ENCODE results near the gene ACTR1B.
"Not testable (repeated sequence)": the region's sequence is repeated elsewhere in the genome, so short reads cannot be mapped to it uniquely, and the experiment has no call there.

The ACTR1B gene

DNA sequence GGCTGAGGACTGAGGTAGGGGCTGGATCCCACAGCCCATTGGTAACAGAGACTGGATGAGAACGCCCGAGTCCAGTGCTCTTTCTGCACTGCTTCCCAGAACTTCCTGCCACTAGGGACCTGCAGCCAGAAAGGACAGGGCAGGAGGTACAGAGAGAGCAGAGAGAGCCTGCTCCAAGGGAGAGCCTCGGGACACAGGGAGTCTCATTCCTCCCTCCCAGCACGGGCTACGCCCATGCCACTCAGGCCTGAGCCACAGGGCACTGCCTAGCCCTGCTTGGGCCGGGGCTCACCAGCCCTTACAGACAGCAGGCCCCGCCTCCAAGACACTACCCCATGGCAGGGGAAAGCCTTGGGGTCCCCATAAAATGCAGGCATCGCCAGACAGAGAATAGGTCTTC, 48.1 kb downstream of the ACTR1B start:
- DNase-seq (ENCODE audit: low spot score) = not testable (repeated sequence)

DNA sequence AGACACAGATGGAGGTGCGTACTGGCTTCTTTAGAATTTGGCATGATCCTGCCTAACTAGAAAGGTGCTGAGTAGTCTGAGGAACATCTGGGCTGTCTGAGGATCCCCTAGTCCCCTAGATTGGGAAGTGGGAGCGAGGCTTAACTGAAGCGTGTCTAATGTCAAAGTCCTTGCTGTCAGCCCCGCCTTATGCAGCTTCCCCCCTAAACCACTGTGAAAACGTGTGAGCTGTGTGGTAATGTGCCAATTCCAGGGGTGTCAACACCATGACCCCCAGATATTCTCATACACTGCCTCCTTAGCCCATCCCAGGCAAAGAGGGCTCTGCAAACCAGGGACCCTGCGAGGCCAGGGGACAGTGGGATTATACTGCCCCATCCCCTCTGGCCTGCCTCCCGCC, 51.9 kb downstream of the ACTR1B start:
- not testable (repeated sequence) for DNase-seq (ENCODE audit: low spot score)

DNA sequence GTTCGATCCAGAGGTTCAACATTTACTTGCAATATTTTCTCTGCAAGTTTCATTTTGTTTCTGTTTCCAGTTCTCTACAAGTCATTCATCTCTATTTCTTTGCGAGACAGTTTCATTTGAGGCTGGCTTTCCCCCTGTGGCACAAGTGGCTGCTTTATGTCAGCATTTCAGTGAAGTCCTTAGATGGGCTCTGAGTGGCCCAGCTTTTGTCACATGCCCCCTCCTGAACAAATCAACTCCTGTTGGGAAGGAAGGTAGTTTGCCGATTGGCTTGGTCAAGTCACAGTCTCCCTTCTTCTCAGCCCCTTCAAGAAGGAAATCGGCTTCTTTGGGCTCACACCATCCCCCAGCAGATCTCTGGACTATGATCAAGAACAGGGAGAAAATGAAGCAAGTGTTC, 55.1 kb downstream of the ACTR1B start:
- not testable (repeated sequence) for DNase-seq (ENCODE audit: low spot score)

Measured in CD4-positive, alpha-beta T cell treated with Interleukin-2 at 100 ng/mL for 4 hours (primary cell).